H1 (cell line): Measurements from ENCODE around the gene KIFC1. TPM values are rescaled to one million over a fixed set of nuclear protein-coding genes. Genes with fewer than 3 reads are reported as not detected.

Experiments
- NANOG ChIP-seq: IDR thresholded peaks from 2 replicates; pipeline ENCODE4 v1.6.1; 2011; ENCODE audit warnings: low read length, low read depth, mild to moderate bottlenecking, inconsistent platforms; ENCODE audit not compliant: insufficient read depth, poor library complexity, severe bottlenecking
- polyA plus RNA-seq, 7 experiments: library from polyadenylated mRNA; depleted of rRNA in 3 of 7; stranded (reverse) in 5 of 7; unstranded in 2 of 7; fragments of >200 nt in 5 of 7; fragments of 200-250 nt in 2 of 7; gene quantifications; 1 replicate in 5 of 7; 2 replicates in 1 of 7; 4 replicates in 1 of 7; pipeline versions ENCODE4 v1.2.1 to v1.2.3, GENCODE V29; 2011 to 2013; ENCODE audit warnings: missing spikeins in 2 of 7, mixed read lengths in 2 of 7
- total RNA-seq: library from RNA; stranded (reverse); fragmentation: NEBNext Ultra II Directional; extraction: Animal tissue kit (Norgen Biotek cat#: 25700); gene quantifications from 2 replicates; pipeline ENCODE4 v1.2.1, GENCODE V29; 2021

Gene KIFC1
- total and polyA plus RNA-seq, 2 of the 8 experiments (the other 6 are each of a cell fraction or from before 2014, with no cell fraction given) = 46.6 to 64.3 TPM

DNA sequence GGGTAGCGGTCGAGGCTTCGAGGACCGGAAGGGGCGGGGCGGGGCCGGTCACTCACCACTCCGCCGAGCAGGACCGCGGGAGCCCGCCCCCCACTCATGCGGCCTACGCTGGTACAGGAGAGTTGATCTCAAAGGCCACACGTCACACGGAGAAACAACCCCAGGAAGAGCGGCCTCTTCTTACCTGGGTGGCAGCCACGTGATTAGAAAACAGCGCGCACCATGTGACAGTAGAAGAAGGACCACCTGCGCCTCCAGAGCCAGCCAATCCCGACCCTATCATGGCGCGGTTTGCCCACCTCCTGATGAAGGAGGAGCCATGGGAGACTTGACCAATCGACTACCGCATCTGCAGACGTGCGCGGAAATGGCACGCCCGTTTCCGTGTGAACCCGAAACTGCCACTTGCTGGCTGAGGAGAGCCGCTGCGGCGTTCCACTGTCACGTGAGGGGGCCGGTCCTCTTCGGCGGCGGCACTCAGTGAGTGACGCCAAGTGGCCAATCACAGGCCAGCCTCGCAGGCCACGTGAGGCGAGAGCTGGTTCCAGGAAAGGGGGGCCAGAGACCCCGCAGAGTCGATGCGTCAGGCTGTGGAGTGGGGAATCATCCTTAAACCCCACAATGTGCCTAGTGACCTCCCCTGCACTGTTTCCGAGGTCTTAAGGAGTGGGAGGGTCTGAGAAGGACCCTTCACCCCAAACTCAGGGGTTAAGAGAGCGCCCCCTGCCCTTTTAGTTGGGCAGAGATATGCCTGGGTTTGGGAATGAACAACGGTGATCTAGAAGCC, 26.5 kb downstream of the KIFC1 start, which contains the start of gene CUTA (continued):
- peak; percentile 32 for TF ChIP-seq NANOG
